HG03135 (cell line): ENCODE results near the gene MAGI1.

Source experiments
- ATAC-seq: cut with Tn5 transposase; IDR thresholded peaks from one replicate; pipeline ENCODE4 v1.9.1; 2021; ENCODE audit warnings: mild to moderate bottlenecking, moderate library complexity; ENCODE audit not compliant: unreplicated experiment

Gene MAGI1

GRCh38 chr3:65653731-65654130 lies 385.0 kb downstream of the MAGI1 start:
- no peak for ATAC-seq

GRCh38 chr3:65650247-65650646 lies 388.5 kb downstream of the MAGI1 start:
- ATAC-seq, result no peak

- no peak for ATAC-seq
Observed at GRCh38 chr3:65647369-65647768, 391.3 kb downstream of the MAGI1 start.

- no peak for ATAC-seq
Observed at GRCh38 chr3:65642883-65643282, 395.8 kb downstream of the MAGI1 start.

- ATAC-seq, result no peak
Observed at GRCh38 chr3:65641777-65642176, 396.9 kb downstream of the MAGI1 start.

- ATAC-seq, result no peak
Observed at GRCh38 chr3:65641045-65641444, 397.7 kb downstream of the MAGI1 start.

- no peak for ATAC-seq
Observed at GRCh38 chr3:65639444-65639843, 399.3 kb downstream of the MAGI1 start.

- no peak for ATAC-seq
Observed at GRCh38 chr3:65638301-65638700, 400.4 kb downstream of the MAGI1 start.

- ATAC-seq, result no peak
Observed at GRCh38 chr3:65636326-65636725, 402.4 kb downstream of the MAGI1 start.

GRCh38 chr3:65635657-65636056 lies 403.1 kb downstream of the MAGI1 start:
- no peak for ATAC-seq

- no peak for ATAC-seq
Observed at GRCh38 chr3:65633018-65633638, 405.6 kb downstream of the MAGI1 start.

GRCh38 chr3:65632414-65632813 lies 406.3 kb downstream of the MAGI1 start:
- no peak for ATAC-seq

- ATAC-seq, result no peak
Observed at GRCh38 chr3:65628978-65629377, 409.7 kb downstream of the MAGI1 start.

GRCh38 chr3:65627062-65627461 lies 411.7 kb downstream of the MAGI1 start:
- ATAC-seq, result no peak

- ATAC-seq, result no peak
Observed at GRCh38 chr3:65625305-65625704, 413.4 kb downstream of the MAGI1 start.

- ATAC-seq, result no peak
Observed at GRCh38 chr3:65623362-65623761, 415.4 kb downstream of the MAGI1 start.

- no peak for ATAC-seq
Observed at GRCh38 chr3:65619888-65620287, 418.8 kb downstream of the MAGI1 start.

- ATAC-seq, result no peak
Observed at GRCh38 chr3:65619451-65619881, 419.3 kb downstream of the MAGI1 start.

- ATAC-seq, result no peak
Observed at GRCh38 chr3:65618599-65618998, 420.1 kb downstream of the MAGI1 start.

- no peak for ATAC-seq
Observed at GRCh38 chr3:65617787-65618186, 420.9 kb downstream of the MAGI1 start.

- ATAC-seq, result no peak
Observed at GRCh38 chr3:65617209-65617608, 421.5 kb downstream of the MAGI1 start.

GRCh38 chr3:65616563-65616962 lies 422.2 kb downstream of the MAGI1 start:
- no peak for ATAC-seq

- ATAC-seq, result no peak
Observed at GRCh38 chr3:65615329-65615728, 423.4 kb downstream of the MAGI1 start.
